Measurements from ENCODE around the gene MLF1.

Gene MLF1

DNA sequence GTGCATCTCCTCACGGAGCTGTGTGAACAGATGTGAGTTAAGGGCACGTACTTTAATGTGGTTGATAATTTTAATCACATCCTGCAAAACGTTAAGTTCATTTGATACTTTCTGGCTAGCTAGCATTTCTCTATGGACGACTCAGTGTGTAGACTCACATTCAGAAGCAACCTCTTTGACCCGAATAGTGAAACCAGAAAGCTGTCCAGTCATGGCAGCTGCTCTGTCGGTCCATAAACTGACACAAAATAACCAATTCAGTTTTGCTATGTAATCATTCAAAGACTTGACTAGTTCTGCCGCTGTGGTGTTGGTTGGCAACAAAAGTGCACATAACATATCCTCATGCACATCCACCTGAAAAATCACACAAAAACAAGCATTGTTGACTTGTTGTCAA is 69.7 kb downstream of the MLF1 start:
- DNase-seq, result no peak
- TF ChIP-seq GATA1 (IDR thresholded peaks at IDR 0.05; ENCODE audit: low read depth, low read length) (no peak), POLR2A (IDR thresholded peaks at IDR 0.05; ENCODE audit: low read length) (no peak)

DNA sequence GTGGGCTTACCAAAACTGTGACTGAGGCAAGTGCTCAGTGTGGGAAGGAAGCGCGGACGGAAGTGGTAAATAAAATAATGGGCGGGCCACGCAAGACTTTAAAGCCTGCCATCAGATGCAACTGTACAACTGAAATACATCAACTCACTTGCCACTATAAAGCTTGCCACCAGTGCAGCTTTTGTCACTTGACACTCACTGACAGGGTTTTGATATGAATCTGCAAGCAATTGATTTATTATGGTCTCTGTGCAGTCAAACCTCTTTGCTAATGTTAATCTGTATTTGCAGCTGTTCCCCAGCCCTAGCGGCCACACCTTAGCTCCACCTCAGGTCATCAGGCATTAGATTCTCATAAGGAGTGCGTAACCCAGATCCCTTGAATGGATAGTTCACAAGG is 71.0 kb downstream of the MLF1 start:
- DNase-seq, result peak in 1 of 2 experiments; percentile 65
- no peak for TF ChIP-seq POLR2A (IDR thresholded peaks at IDR 0.05; ENCODE audit: low read length)
- TF ChIP-seq GATA1 (IDR thresholded peaks at IDR 0.05; ENCODE audit: low read depth, low read length), result no peak

DNA sequence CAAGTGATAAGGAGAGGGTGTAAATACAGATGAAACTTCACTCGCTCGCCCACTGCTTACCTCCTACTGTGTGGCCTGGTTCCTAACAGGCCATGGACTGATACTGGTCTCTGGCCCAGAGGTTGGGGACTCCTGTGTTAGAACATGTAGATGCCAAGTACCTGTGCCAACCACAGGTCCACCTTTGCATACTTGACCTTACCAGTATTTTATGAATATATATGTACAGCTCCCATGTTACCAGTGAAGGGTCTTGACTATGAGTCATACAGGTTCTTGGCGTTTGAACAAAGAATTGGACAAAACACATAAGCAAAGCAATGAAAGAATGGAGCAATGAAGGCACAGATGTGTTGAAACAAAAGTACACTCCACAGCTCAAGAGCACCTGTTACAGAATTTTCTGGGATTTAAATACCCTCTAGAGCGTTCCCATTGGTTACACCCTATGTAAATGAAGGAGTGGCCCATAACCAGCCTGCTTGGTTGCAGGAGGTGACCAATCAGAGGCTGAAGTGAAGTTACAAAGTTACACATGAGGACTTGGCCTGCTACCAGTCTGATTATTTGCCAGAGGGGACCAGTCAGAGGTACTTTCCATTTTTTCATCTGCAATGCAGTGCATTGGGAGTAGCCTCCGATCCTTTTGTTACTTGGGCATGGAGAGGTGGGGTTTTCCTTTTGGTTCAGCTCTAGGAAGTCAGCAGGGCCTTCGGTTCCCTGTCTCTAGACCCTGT is 71.6 kb downstream of the MLF1 start:
- no peak for DNase-seq
- TF ChIP-seq POLR2A (IDR thresholded peaks at IDR 0.05; ENCODE audit: low read length) (no peak), GATA1 (IDR thresholded peaks at IDR 0.05; ENCODE audit: low read depth, low read length) (no peak)

DNA sequence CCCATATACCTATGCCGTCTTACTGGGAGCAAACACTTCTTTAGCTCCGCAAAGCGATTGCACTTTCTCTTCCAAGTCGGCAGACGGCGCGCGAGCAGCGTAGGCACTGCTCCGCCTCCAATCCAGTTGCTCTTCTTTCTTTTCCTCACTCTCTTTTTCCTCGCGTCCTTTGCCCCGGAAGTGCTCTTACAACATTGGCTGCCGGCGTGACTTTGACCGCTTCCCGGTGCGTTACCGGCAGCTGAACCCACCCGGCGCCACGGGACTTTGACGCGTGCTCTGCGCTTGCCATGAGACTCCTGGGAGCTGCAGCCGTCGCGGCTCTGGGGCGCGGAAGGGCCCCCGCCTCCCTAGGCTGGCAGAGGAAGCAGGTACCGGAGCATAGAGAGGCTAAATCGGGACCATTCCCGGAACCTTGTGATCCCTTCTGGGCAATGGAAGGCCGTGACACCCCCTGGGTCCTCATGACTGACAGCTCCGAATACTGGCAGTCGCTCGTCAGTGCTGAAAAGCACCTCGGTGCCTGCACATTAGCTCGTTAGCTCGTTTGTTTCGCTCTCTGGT is 73.4 kb downstream of the MLF1 start, which contains the start of gene GFM1:
Gene GFM1, plus strand, starts transcription at position 183 of the 564 bp plus-strand sequence. Its CDS starts 108 bp downstream, at position 291.
- TF ChIP-seq GATA1 (IDR thresholded peaks at IDR 0.05; ENCODE audit: low read depth, low read length) (no peak), POLR2A (IDR thresholded peaks at IDR 0.05; ENCODE audit: low read length) (peak; percentile 89)
- DNase-seq, result peak; percentile 97

DNA sequence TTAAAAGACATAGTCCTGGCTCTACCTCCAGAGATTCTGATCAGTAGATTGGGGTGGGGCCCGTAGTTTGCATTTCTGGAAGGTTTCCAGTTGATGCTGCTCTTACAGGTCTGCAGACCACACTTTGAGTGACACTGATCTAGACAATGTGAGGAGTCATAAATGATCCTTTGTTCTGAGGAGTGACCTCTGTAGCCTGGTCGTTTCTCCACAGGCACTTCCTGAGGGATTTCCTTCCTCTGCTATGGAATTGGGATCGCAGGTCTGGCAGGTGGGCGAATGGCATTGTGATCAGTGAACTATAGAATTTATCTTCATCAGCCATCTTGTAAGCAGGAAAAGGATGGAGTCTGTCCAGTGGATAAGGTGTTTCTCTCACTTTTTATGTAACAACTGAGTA is 78.8 kb downstream of the MLF1 start:
- TF ChIP-seq POLR2A (IDR thresholded peaks at IDR 0.05; ENCODE audit: low read length), result no peak
- no peak for TF ChIP-seq GATA1 (IDR thresholded peaks at IDR 0.05; ENCODE audit: low read depth, low read length)
- peak; percentile 20 to 45 for DNase-seq

DNA sequence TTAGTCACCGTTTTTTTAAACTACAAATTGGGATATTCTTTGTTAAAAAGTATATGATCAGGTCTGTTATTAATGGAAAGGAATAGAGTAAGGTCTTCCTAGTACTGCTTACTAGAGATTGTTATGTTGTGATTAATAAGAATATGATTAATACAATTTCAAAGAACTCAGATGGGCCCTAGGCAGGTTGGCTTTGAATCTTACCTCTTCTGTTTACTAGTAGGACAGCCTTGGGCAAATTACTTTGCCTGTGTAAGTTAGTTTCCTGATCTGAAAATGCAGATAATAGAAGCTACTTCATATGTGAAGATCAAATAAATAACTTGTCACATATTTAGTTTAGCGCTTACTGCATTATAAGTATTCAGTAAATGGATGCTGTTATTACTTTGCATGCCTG is 80.2 kb downstream of the MLF1 start:
- TF ChIP-seq POLR2A (IDR thresholded peaks at IDR 0.05; ENCODE audit: low read length) (no peak), GATA1 (IDR thresholded peaks at IDR 0.05; ENCODE audit: low read depth, low read length) (no peak)
- no peak for DNase-seq

DNA sequence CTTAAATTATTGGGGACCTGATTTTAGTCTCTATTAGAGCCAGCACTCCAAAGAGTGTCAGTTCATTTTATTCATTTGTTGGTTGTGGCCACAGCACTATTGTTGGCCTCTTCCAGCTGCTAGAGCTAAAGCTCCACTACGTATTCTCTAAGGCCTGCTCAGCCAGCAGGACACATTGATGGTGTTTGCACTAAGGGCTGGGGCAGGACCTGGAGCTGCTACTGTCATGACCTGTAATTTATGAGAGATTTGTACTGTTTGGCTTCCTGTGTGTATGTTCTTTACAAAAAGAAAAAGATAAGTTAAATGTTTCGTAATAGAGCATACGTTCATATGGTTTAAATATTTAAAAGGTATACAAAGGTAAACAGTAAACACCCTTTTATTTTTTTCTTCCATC is 81.5 kb downstream of the MLF1 start:
- no peak for DNase-seq

More for the DNA sequence above, 81.5 kb downstream of the MLF1 start:
- TF ChIP-seq POLR2A (IDR thresholded peaks at IDR 0.05; ENCODE audit: low read length) (no peak), GATA1 (IDR thresholded peaks at IDR 0.05; ENCODE audit: low read depth, low read length) (no peak)

Measured in erythroblast (primary cell).